Measurements from ENCODE around the gene VENTX.

The VENTX gene

DNA sequence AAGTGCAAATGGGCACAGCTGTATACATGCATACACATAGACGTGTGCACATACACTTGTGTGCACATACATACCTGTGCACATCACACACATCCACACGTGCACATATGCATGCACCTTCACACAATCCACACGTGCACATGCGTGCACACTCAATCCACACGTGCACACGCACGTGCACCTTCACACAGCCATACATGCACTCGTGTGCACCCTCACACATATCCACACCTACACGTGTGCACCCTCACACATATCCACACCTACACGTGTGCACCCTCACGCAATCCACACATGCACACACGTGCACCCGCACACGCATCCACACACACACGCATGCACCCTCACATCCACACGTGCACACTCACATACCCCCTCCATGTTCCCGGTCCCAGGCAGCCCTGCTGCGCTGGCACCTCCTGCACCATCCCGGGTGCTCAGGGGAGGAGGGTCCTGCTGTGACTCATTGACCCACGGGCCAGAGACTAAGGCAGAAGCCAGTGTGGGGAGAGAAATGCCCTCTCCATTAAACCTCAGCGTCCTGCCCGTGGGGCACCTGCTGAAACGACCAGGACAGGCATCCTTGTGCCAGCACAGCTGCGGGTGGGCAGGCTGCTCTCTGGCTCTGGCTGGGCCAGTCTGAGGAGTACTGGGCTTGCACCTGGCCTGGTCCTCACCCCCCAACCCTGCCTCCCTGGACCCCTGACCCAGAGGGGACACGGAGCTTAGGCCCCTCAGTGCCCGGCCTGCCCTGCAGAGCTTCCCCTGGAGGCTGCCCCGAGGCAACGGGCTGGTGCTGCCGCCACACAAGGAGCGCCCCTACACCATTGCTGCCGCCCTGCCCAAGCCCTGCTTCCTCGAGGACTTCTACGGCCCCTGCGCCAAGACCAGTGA is 25.4 kb upstream of the VENTX start:
- DNase-seq (ENCODE audit: extremely low read depth, low read depth), result no peak

DNA sequence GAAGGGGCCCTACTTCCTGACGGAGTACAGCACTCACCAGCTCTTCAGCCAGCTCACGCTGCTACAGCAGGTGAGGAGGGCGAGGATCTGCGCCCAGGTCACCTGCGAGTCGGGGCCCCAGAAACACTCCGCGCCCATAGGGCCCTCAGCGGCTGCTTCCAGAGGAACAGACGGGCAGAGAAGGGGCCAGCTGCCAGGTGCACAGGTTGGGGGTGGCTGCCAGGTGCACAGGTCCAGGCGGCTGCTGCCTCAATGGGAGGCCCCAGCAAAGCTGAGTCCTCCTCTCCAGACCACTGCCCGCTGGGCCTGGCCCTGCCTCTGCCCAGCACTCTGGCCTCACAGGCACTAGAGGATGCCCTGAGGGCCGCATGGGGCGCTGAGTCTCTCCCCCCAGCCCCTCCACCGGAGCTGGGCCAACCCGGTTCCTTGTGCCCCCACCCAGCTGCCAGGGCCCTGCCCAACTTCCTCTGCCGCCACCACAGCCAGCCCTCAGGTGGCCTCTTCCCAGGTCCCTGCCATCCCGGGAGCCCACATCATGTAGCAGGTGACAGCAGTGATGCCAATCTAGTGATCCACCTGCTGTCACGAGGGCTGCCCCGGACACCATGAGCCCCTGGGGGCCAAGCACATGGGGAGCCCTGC is 24.7 kb upstream of the VENTX start:
- no peak for DNase-seq (ENCODE audit: extremely low read depth, low read depth)
- TF ChIP-seq CTCF (IDR thresholded peaks at IDR 0.05; ENCODE audit: low read depth, low read length), result no peak

More for the DNA sequence above, 25.4 kb upstream of the VENTX start:
- no peak for TF ChIP-seq CTCF (IDR thresholded peaks at IDR 0.05; ENCODE audit: low read depth, low read length)

- DNase-seq (ENCODE audit: extremely low read depth, low read depth), result no peak
- no peak for TF ChIP-seq CTCF (IDR thresholded peaks at IDR 0.05; ENCODE audit: low read depth, low read length)
Measured at GRCh38 chr10:133213641-133214467, 23.8 kb upstream of the VENTX start.

GRCh38 chr10:133214468-133215410 is 22.9 kb upstream of the VENTX start:
- DNase-seq (ENCODE audit: extremely low read depth, low read depth), result no peak
- TF ChIP-seq CTCF (IDR thresholded peaks at IDR 0.05; ENCODE audit: low read depth, low read length), result no peak

DNA sequence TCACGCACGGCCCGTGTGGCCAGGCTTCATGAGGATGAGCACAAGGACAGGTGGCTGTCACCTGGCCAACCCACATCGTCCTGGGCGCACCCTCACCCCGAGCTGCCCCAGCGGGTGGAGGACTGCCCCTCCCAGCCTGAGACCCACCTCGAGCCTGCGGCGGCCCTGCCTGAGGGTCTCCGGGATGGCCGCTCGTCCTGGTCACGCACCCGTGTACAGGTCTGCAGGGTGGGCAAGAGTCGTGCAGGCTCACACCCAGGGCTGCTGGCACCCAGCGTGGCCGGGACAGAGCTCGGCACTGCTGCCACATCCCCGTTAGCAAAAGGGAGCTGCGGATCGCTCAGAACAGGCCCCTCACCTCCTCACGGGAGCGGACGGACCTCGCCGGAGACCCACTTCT is 22.1 kb upstream of the VENTX start:
- DNase-seq (ENCODE audit: extremely low read depth, low read depth), result no peak
- no peak for TF ChIP-seq CTCF (IDR thresholded peaks at IDR 0.05; ENCODE audit: low read depth, low read length)

- TF ChIP-seq CTCF (IDR thresholded peaks at IDR 0.05; ENCODE audit: low read depth, low read length), result no peak
- no peak for DNase-seq (ENCODE audit: extremely low read depth, low read depth)
Measured at GRCh38 chr10:133216776-133217175, 20.9 kb upstream of the VENTX start.
